Stimulated activated CD8-positive, alpha-beta memory T cell treated with anti-CD3 and anti-CD28 coated beads, Interleukin-15, amount 100 ng/mL, for 24 hours (primary cell): ENCODE results near the gene CDK17.
"Not testable (repeated sequence)": the region's sequence is repeated elsewhere in the genome, so short reads cannot be mapped to it uniquely, and the experiment has no call there.

Experiments
- DNase-seq: peaks from one replicate; pipeline ENCODE4 v3.0.0-alpha.2; 2020; ENCODE audit warnings: low read depth

Gene CDK17

GRCh38 chr12:96387981-96388380 lies 12.3 kb downstream of the CDK17 start:
- DNase-seq: no peak

DNA sequence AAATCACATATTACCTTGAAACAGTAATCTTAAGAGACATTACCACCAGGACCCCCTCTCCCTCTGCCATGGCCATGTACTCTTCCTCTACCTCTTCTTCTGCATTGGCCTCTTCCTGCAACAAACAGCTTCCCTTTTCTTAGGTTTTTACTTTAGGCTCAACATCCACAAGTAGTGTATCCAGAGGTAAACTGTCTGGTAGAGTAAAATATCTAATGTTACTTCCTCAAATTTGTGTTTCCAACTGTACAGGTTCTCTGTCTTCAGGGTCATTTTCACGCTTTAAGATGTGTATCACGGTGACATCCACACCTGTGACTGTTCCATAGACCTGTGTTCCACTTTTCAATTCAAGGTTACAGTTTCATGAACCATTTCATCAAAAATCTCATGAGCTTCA lies 13.4 kb downstream of the CDK17 start:
- DNase-seq: no peak

DNA sequence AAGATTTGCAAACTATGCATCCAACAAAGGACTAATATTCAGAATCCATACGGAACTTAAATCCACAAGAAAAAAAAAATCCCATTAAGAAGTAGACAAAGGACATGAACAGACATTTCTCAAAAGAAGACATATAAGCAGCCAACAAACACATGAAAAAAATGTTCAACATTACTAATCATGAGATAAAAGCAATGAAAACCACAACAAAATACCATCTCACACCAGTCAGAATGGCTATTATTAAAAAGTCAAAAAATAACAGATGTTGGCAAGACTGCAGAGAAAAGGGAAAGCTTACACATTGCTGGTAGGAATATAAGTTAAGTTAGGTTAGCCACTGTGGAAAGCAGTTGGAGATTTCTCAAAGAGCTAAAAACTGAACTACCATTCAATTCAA lies 16.2 kb downstream of the CDK17 start:
- no peak for DNase-seq

- DNase-seq: no peak
Observed at GRCh38 chr12:96383371-96383770, 16.9 kb downstream of the CDK17 start.

DNA sequence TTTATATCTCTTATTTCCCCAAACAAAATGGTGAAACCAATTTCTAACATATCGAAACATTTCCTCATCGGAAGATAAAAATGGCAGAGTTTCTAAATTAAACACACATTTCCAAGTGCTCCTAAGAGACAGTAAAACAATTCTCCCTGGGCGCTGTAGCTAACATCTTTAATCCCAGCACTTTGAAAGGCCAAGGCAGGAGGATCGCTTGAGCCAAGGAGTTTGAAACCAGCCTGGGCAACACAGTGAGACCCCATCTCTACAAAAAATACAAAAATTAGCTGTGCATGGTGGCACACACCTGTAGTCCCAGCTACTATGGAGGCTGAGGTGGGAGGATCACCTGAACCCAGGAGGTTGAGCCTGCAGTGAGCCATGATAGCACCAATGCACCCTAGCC lies 20.5 kb downstream of the CDK17 start:
- DNase-seq: not testable (repeated sequence)

DNA sequence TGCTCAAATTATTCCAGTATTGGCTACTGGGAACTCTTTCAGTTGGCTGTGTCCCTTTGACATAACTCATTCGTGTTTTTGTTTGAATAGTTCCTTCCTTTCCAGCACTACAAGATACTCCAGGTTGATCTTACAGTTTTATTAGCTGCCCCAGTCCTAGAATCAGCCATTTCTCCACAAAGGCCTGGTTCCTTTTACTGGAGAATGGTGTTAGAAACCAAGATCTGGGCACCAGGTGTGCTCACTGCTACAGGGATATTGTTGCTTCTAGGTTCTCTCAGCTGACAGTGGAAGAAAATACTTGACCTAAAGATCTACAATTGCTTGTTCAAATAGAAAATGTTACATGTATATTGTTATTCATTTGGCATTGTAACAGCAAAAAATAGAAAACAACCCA lies 21.9 kb downstream of the CDK17 start:
- no peak for DNase-seq

GRCh38 chr12:96376865-96377264 lies 23.4 kb downstream of the CDK17 start:
- no peak for DNase-seq

GRCh38 chr12:96375841-96376604 lies 24.2 kb downstream of the CDK17 start:
- DNase-seq: no peak

- DNase-seq: no peak
Observed at GRCh38 chr12:96375170-96375569, 25.1 kb downstream of the CDK17 start.

DNA sequence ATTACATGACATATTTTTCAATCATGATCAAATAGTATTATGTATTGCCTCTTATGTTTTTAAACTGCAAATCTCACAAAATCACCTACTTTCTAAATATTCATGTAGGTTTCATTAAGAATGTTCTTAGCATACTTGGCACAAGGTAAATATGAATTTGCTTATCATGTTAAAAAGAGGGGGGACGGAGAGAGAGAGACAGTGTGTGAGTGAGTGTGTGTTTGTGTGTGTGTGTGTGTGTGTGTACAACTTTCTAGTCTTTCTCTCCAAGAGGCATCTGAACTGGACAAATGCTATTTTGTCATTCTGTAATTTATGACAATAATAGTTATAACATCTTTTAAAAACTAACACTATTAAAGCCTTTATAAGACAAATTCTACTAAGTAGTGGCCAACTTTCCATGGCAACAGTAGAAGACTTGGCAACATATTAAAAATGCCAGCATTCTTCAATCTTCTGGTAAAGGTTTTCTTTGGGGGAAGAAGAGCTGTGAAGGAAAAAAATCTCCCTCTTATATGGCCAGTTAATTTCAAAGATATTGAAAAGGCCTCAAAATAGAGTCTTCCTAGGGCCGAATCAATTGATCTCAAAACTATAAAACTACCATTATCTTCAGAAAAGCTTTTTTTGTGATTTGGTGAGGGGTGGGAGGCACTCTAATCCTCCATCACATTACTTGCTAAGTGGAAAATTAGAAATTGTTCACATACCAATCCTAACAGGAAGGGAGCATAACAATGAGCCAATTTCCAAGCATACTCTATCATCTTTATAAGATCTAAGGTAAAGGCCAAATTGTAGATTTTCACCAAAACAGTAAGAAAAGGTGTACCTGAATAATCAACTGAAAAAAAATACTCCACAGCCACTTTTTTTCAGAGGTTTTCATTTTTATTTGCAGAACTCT lies 28.2 kb downstream of the CDK17 start:
- no peak for DNase-seq

GRCh38 chr12:96371138-96371789 lies 29.0 kb downstream of the CDK17 start:
- DNase-seq: no peak

DNA sequence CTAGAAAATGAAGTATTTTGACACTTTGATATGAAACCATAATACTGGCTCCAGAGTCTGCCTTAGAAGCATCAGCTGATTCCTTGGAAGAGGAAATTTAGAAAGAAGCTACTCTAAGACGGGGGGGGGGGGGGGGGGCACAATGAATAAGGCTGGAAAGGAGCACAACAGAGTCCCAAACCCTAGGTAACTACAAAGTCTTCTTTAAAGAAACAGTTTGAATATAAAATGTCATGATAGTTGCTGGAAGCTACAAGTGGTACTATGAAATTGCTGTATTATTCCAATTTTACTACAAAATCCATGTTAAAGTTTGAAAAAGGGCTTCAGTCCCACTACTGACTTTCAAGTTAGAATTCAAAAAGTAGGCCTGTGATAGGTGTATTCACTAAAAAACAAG lies 31.6 kb downstream of the CDK17 start:
- no peak for DNase-seq

GRCh38 chr12:96368233-96368632 lies 32.0 kb downstream of the CDK17 start:
- DNase-seq: no peak

DNA sequence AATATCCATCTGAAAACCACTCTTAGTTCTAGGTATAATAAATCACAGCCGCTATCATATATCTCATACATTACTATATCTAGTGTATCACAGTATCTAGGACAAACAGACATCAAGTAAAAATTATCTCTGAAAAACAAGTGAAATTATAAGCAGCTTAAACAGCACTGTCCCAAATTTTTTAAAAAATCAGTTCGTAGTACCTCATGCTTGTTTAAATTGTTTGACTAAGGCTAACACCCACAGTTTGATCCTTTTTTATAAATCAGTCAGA lies 33.9 kb downstream of the CDK17 start:
- no peak for DNase-seq

DNA sequence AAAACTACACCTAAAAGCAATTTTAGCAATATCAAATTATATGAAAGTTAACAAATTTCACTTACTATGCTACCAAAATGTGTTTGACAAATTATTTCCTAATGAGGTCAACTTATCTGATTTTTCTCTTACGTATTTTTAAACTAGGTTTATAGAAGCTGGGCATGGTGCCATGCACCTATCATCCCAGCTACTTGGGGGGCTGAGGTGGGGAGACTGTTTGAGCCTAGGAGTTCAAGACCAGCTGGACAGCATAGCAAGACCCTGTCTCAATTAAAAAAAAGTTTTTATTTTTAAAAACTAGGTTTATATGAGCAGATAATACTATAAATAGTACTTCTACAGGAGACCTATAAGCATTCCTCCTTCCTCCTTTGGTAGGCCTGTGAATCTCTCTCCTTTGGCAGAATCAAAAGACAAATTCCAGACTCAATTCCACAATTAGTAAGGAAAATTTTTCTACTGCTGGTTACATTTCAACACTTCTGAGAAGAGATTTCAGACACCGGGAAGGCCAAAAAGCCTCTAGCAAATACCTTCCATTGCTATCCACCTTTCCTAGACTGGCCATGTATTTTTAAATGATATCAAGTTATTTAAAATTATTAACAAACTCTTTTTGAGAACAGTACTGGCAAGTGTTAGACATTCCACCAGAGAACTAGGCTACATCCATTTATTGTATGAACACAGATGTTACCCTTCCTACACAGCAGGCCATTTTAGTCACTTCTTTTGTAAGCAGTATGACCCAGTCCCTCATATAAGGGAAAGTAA lies 34.4 kb downstream of the CDK17 start:
- DNase-seq: no peak

- no peak for DNase-seq
Observed at GRCh38 chr12:96364092-96364700, 36.0 kb downstream of the CDK17 start.

- DNase-seq: no peak
Observed at GRCh38 chr12:96361074-96361473, 39.2 kb downstream of the CDK17 start.

- DNase-seq: no peak
Observed at GRCh38 chr12:96360550-96360949, 39.7 kb downstream of the CDK17 start.

- DNase-seq: no peak
Observed at GRCh38 chr12:96359328-96359727, 40.9 kb downstream of the CDK17 start.

DNA sequence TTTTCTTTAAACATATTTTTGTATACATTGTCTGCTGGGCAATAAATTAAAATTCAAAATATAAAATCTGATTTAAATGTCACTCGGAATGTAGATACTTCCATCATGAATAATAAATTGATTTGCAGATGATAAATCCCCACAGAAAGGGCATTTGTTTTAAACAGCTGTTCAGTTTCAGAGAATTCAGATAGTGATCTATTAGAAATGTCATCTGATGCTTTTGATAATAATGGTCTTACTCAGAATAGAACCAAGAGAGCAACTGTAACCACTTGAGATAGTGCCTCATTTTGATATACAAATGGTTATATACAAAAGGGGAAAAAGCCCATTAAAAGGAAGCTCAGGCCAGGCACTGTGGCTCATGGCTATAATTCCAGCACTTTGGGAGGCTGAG lies 43.4 kb downstream of the CDK17 start:
- no peak for DNase-seq

DNA sequence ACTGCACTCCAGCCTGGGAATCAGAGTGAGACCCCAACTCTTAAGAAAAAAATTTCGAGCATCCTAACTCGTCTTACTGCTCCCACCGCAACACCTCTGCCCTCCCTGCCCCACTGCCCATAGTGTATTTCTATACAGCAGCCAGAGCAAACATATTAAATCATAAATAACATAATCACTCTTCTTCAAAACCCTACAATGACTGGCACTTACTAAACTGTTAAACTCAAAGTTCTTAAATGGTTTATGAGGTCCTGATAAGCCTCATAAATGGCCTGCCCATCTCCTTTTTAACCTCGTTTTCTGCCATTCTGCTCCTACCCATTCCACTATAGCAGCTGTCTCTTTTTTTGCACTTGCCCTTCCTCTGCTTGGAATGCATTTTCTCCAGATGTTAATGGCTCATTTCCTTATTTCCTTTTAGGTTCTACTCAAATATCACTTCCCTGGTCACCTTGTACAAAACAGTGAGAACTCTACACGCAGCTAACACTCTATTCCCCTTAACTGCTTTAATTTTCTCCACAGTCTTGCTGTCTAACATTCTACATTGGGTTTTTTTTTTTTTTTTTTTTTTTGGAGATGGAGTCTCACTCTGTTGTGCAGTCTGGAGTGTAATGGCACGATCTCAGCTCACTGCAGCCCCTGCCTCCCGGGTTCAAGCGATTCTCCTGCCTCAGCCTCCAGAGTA lies 45.2 kb downstream of the CDK17 start:
- DNase-seq: no peak
